Panc1 (cell line): ENCODE results near the gene AMIGO1.

Source experiments
- POLR2AphosphoS5 ChIP-seq: IDR thresholded peaks from 2 replicates; pipeline ENCODE4 v1.6.1; 2012; ENCODE audit warnings: mild to moderate bottlenecking, low read depth, low read length, moderate library complexity
- SIN3A ChIP-seq: IDR thresholded peaks from 2 replicates; pipeline ENCODE4 v1.6.1; 2012; ENCODE audit warnings: low read depth, mild to moderate bottlenecking, low read length, moderate library complexity, borderline replicate concordance; ENCODE audit not compliant: insufficient read depth
- TCF7L2 ChIP-seq: IDR thresholded peaks from 2 replicates; pipeline ENCODE4 v1.6.1; 2011; ENCODE audit warnings: mild to moderate bottlenecking, low read depth, low read length, inconsistent platforms
- TF ChIP-seq, protein P1 (sequence below): fragments of 450-650 bp; IDR thresholded peaks from 2 replicates; pipeline ENCODE4 v1.5.1; 2017; ENCODE audit warnings: mild to moderate bottlenecking
- TF ChIP-seq, protein P2 (sequence below), 2 experiments: IDR thresholded peaks; 2 replicates each; pipeline ENCODE4 v1.6.1; 2011 to 2012; ENCODE audit warnings: low read depth in 2 of 2, control low read depth in 1 of 2, low read length in 1 of 2, mild to moderate bottlenecking in 1 of 2, moderate library complexity in 1 of 2; ENCODE audit not compliant: insufficient read depth in 1 of 2

DNA sequence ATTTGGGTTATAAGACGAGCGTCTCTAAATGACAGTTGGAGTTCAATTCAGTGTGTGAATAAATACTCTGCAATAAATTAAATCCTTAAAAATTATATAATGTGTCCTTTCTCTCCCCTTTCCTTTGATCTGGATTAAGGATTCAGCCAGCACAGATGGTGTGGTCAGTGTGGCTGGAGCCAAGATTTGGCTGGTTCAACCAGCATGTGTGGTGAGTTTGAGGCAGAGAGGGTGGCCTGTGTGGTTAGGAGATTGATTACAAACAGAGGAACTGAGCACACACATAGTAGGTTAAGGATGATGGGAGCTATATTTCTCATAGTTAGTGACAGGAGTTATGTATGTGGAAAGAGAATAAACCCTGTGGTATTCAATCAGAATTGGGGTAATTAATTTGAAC is 14.2 kb upstream of the AMIGO1 start:
- TF ChIP-seq, protein P1, sequence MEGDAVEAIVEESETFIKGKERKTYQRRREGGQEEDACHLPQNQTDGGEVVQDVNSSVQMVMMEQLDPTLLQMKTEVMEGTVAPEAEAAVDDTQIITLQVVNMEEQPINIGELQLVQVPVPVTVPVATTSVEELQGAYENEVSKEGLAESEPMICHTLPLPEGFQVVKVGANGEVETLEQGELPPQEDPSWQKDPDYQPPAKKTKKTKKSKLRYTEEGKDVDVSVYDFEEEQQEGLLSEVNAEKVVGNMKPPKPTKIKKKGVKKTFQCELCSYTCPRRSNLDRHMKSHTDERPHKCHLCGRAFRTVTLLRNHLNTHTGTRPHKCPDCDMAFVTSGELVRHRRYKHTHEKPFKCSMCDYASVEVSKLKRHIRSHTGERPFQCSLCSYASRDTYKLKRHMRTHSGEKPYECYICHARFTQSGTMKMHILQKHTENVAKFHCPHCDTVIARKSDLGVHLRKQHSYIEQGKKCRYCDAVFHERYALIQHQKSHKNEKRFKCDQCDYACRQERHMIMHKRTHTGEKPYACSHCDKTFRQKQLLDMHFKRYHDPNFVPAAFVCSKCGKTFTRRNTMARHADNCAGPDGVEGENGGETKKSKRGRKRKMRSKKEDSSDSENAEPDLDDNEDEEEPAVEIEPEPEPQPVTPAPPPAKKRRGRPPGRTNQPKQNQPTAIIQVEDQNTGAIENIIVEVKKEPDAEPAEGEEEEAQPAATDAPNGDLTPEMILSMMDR: no peak
- TF ChIP-seq, protein P2, sequence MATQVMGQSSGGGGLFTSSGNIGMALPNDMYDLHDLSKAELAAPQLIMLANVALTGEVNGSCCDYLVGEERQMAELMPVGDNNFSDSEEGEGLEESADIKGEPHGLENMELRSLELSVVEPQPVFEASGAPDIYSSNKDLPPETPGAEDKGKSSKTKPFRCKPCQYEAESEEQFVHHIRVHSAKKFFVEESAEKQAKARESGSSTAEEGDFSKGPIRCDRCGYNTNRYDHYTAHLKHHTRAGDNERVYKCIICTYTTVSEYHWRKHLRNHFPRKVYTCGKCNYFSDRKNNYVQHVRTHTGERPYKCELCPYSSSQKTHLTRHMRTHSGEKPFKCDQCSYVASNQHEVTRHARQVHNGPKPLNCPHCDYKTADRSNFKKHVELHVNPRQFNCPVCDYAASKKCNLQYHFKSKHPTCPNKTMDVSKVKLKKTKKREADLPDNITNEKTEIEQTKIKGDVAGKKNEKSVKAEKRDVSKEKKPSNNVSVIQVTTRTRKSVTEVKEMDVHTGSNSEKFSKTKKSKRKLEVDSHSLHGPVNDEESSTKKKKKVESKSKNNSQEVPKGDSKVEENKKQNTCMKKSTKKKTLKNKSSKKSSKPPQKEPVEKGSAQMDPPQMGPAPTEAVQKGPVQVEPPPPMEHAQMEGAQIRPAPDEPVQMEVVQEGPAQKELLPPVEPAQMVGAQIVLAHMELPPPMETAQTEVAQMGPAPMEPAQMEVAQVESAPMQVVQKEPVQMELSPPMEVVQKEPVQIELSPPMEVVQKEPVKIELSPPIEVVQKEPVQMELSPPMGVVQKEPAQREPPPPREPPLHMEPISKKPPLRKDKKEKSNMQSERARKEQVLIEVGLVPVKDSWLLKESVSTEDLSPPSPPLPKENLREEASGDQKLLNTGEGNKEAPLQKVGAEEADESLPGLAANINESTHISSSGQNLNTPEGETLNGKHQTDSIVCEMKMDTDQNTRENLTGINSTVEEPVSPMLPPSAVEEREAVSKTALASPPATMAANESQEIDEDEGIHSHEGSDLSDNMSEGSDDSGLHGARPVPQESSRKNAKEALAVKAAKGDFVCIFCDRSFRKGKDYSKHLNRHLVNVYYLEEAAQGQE (IDR thresholded peaks at IDR 0.05; ENCODE audit: insufficient read depth in 1 of 2, low read depth in 2 of 2, low read length in 1 of 2): no peak
- TF ChIP-seq POLR2AphosphoS5 (no peak), SIN3A (no peak), TCF7L2 (no peak)
